Measurements from ENCODE around the gene UBL7.
"Not testable (repeated sequence)": the region's sequence is repeated elsewhere in the genome, so short reads cannot be mapped to it uniquely, and the experiment has no call there.

Gene UBL7

DNA sequence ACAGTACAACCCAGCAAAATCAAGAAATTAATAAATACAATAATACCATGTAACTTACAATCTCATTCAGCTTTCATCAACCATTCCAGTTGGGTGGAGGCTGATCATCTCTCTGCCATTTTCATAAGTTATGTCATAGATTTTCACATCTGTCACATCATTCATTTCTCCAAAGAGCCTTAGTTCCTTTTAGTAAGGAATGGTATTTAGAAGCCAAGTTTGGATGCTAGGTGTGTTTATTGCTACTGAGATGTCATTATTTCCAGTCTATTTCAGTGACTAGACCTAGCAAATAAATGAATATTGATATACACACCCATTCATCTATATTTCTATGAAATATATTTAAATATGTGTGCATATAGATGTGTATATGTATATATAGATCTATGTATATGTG is 2.7 kb upstream of the UBL7 start:
- no peak for FAIRE-seq

DNA sequence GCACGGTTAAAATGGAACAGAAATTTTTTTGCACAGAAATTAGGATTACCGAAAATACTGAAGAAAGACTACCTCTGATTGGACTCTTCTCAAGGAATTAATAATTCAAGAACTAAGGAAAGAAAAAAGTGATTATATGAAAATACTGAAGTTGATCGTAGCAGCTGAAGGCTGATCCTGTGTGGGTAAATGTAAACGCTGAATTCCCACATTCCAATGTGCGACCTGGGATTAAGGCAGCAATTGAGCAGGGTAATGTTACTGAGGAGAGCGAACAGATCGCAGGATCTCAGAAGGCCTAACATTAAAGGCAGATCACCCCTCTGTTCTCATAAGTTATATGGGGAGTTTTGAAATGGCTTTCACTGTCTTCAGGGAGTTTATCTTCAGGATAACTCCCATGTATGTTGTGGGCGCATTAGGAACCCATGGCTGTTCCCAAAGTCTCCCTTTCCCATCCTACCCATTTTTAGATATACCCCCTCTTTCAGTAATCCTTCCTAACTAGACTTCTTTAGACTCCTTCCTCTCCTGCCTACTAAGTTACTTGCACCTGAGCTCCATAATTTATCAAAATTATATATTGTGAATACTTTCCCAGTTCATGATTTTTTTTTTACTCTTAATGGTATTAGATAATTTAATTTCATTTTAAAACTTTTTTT is 1.0 kb upstream of the UBL7 start:
- no peak for FAIRE-seq

DNA sequence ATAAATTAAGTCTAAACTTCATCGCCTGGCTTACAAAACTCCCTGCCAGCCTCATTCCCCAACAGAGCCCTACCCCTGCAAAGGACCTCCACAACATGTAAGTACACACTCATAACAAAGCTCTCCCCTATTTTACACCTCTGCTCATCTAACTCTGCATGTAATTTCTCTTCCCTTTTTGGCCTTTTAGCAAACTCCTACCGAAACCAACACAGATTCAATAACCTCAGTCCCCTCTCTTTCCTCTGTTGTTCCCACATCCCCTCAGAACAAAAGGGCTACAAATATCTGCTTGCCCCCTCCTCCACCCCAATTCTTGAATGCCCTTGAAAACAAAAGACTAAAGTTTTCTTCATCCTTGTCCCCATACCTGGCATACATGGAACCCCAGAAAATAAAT is 662 bp downstream of the UBL7 start:
- FAIRE-seq: no peak

DNA sequence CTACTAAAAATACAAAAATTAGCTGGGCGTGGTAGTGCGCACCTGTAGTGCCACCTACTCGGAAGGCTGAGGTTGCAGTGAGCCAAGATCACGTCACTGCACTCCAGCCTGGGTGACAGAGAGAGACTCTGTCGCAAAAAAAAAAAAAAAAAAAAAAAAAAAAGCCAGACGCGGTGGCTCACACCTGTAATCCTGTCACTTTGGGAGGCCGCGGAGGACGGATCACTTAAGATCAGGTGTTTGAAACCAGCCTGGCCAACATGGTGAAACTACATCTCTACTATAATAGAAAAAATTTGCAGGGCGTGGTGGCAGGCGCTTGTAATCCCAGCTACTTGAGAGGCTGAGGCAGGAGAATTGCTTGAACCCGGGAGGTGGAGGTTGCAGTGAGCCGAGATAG is 1.2 kb downstream of the UBL7 start:
- not testable (repeated sequence) for FAIRE-seq

DNA sequence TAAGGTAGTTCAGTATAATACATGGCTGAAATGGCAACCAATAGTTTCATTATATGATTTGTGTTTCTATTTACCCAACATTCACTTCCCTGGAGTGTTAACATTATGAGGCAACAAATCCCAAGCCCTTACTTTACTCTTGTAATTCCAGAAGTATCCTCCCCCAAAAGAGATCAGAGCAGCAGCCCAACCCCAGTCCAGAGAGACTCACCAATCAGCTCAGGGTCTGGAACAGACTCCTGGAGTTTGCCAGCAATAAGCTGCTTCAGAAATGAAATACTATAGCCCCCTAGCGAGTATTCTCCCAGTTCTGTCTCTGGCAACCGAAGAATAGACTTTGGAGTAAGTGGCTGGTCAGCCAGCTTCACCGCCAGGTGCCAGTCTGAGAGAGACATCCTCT is 2.5 kb downstream of the UBL7 start:
- no peak for FAIRE-seq

DNA sequence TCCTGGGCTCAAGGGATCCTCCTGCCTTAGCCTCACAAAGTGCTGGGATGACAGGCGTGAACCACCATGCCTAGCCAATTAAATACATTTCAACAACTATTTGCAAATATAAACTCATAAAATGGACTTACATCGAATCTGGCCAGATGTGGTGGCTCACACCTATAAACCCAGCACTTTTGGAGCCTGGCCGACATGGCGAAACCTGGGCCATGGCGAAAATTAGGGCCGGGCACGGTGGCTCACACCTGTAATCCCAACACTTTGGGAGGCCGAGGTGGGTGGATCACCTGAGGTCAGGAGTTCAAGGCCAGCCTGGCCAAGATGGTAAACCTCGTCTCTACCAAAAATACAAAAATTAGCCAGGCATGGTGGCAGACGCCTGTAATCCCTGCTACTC is 3.9 kb downstream of the UBL7 start:
- FAIRE-seq: not testable (repeated sequence)

DNA sequence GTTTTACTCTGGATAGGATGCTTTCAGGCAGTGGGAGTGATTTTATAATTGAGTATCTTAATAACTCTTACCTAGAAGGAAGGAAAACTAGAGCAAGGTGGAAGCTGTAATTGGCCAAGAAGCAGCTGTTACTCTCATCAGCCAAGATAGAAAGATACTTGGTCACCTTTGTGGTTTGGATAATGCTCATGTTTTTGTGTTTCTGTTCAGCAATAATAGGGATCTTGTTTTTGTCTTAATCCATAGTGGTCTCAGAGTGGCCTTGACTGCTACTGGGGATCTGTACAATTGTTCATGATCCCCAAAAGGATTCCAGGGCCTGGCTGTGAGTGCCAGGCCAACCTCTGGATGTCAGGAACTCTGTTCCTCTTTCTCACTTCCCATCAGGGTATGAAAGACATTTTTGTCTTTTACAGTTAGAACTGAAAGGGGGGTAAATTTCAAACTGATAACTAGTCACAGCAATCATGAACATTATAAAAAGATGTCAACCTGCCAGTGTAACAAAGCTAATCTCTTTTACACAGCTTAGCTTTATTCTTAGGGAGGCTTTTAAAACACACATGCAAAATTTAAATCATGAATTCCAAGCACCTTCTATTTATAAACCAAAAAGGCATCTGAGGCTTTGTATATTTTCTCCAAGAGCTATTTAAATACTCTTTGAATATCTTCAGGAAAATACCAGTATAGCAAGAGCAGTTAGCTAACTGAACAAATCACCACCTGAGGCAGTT is 6.0 kb downstream of the UBL7 start:
- no peak for FAIRE-seq

DNA sequence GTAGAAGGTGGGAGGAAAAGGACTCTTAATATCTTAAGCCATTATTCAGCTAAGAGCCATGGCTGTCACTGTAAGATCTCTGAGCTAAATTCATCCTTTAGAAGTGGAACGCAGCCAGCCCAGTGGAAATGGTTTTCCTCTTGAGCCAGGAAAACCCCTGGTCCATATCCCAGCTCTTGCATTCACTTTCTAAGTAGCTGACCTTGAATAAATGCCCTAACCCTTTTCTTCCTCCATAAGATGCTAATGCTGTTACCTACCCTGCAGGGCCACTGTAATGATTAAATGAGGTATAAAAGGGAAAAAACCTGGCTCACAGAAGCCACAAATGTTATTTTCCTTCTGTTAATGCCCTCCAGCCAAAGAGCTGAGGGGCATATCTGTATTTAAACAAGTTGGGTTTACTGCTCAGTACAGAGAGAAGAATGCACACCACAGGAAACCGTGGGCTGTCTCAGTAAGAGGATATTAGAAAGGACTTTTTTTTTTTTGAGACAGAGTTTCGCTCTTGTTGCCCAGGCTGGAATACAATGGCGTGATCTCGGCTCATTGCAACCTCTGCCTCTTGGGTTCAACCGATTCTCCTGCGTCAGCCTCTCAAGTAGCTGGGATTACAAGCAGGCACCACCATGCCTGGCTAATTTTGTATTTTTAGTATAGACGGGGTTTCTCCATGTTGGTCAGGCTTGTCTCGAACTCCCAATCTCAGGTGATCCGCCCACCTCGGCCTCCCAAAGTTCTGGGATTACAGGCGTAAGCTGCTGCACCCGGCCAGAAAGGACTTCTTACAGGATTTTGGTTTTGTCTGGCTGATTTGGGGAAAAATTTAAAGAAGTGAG is 6.8 kb downstream of the UBL7 start:
- FAIRE-seq: no peak

DNA sequence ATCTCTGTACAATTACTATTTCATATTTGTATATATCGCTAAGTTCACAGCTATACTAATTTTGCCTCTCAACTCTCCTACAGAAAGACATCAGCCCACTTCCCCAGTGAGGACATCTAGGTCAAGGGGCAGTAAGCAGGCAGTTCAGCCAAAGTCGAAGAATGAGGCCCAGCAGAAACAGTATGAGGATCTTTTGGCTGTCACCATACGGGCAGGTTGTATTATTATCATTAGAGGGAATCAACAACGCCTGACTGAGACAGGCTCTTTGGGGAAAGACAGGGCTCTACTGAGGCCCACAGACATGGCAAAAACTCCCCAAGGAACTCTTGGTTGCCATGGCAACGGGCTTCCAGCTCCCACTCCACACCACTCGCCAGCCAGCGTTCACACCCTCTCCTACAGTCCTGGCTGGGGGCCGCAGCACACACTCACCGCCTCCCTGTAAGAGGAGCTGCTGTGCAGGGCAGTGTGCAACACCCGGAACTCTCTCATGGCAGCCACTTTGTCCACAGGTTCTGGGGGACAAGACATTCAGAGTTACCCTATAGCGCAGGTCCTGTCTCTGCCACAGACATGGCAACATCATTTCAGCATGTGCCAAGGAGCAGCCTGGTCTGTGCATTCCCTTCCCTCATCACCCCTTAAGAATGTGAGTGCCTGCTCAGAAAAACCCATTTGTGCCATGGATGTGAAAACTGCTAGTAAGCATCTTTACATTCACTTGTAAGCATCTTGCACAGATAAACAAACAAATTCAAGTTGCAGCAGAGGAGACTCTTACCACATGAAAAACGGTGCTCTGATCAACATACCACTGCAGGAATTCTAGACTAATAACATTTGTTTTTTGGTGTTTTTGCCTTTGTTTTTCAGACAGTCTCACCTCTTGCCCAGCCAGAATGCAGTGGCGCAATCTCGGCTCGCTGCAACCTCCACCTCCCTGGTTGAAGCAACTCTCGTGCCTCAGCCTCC is 8.8 kb downstream of the UBL7 start:
- no peak for FAIRE-seq

DNA sequence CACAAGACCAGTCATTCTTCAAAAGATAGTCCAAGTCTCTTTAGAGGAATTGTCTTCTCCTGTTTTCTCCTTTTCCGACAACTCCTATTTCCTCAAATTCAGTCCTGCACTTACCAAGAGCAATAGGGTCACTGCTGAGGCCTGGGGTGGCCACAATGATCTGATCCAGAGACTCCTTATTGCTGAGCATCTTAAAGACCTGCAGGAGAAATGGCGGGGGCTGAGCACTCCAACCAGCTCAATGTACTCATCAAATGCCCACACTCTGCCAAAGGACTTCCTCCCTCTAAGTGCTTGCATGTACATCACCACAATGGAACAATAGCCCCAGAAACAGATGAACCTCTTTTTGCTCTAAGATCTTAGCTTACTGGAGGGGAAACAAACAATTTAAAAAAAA is 9.6 kb downstream of the UBL7 start:
- no peak for FAIRE-seq

DNA sequence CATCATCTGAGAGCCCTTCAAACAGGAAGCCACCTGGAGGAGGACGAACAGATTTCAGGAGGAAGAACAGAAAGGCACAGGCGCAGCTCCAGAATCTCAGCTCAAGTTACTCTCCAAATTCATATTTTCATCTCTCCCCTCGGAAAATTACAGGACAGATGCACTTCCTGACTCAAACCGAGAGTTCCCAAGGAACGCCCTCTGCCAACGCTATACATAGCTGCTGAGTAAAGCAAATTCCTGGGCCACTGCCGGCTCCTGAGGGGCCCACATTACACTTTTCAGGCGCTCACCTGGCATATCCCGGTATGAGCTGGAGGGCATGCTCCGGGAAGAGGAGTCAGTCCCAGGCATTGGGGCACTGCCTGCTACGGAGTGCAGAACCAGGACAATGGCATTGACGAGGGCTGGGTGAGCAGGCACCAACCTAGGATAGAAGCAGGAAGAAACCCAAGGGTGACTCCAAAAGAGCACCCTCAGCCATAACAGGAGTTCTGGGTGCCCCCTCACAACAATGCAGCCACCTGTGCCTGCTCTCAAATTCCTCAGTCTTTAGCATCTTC is 11.2 kb downstream of the UBL7 start:
- FAIRE-seq: no peak

DNA sequence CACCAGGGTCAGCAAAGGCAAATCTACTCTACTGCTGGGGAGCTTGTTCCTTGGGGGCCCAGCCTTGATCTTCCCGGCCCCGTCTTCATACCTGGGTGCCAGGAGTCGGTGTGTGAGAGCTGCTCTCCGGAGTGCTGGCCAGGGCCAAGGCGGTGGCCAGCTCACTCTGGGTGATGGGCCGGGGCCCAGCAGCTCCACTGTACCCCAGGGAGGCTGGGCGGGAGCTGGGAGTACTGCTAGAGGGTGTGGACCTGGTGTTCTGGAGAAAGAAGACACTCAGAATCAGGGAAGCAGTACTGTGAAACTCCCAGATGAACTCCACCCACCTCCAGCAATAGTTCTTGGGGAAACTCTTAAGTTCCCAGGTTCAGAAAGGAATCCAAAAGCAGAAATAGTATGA is 11.9 kb downstream of the UBL7 start:
- no peak for FAIRE-seq

DNA sequence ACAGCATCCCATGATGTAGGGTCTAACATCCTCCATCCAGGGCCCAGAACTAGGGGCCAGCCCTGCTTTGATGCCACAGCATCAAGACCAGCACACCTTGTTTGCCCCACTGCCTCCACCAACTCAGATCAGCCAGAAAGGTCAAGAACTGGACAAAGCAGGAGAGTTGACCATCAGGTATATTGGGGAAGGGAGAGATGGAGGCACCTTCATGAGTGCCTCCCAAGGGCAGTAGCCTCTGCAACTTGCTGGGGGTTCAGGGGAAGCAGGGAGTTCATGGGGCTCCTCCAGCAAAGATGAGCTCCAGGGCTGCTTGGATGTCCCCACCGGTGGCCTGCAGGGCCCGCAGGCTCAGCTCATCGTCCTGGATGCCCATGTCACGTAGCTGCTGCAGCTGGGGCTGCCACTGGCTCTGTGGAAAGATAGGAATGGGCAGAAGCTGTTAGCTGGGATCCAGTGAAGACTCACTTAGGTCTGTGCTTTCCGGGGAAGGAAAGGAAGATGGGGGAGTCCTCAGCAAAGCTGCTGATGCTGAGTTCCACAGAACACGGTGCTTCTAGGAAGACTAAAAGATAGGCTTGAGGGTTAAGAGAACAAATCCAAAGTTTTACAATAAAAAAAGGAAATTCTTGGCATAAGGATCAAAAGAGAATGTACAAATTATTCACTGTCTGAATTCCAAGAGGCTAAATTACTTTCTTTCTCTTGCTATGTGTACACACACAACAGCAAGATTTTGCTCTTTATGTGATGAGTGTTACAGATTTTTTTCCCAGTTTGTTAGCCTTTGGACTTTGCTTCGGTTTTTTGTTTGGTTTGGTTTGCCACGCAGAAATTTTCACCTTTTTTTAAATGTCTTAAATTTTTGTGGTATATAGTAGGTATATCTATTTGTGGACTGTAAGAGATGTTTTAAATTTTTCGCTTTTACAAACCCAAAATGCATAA is 14.9 kb downstream of the UBL7 start:
- no peak for FAIRE-seq

DNA sequence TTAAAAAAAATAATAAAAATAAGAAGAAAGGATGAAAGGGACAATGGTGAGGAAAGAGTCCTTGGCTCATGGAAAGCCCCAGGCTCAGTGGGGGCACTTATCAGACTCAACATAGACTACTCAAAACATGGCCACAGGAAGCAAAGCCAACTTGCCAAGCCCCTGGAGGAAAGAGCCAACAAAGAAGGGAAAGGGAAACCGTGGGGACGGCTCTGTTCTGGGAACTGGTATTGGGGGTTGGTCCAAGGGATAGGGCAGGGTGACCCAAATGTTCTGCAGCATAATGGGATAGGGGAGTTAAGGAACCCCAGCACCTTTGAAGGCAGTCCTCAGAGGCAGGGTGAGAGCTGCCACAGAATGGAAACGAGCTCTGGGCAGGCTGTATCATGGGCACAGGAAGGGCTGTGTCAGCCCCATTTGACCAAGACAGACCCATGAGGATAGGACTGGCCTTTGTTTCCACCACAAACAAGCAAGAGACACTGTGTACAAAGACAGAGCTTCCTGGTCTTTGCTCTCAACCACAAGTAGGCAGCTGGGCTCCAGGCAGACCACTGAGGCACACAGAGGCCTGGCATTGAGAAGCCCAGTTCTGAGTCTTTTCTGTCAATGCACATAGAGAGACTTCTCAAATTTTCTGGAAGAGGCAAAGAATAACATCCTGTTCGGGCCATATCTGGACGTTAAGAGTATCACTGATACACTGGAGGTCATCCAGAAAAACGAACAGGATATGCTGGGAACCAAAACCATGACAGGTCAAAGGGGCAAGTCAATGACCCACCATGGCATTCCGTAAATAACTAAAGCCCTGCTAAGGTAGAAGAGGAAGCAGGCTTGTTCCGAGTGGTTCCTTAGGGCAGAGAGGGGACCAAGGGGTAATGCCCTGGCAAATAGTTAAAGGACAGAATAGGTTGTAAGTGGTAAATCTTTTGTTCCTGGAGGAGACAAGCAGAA is 16.6 kb downstream of the UBL7 start:
- no peak for FAIRE-seq

DNA sequence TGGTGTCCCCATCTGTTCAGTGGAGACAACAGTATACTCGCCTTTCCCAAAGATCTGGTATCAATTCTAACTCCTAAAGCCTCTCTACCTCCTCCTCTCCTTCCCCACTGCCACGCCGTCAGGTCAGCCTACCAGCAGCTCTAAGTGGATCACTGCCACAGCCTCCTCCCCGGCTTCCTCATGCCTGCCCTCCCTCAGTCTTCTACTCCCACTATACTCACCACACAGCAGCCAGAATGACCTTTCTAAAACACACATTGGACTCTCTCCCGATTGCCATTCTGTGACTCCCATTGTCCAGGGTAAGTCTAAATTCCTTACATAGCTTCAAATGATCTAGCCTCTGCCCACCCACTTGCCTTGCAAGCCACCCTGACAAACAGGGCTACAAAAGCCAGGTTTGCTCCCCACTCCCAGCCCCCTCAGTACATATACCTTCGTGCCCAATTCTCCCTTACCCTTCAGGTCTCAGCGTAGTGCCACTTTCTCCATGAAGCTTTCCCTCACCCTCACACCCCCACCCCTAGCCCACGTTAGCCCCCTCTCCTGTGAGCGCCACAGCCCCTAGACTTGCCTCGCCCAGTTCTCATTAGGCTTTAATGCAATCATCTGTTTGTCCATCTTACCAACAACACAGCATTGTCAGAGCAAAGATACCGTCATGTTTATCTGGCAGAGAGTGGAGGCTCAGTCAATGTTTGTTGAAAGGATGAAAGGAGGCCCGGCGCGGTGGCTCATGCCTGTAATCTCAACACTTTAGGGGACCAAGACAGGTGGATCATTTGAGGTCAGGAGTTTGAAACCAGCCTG is 17.7 kb downstream of the UBL7 start:
- FAIRE-seq: no peak

DNA sequence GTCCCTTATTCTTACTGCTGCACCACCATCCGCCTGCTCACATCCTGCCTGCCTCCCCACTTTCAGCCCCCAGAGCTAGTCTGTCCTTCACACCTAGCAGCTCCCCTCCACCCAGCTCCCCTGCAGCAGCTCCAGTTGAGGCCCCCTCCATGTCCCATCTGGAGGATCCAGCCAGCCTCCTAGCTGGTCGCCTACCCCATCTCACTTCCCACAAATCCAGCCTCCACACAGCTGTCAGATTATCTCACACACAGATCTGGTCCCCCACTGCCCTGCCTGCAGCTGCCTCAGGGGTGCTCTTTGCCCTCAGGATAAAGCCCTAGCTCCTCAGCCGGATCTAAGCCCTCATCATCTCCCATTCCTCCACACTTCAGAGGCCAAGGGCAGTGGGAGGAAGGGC is 18.4 kb downstream of the UBL7 start:
- FAIRE-seq: no peak

DNA sequence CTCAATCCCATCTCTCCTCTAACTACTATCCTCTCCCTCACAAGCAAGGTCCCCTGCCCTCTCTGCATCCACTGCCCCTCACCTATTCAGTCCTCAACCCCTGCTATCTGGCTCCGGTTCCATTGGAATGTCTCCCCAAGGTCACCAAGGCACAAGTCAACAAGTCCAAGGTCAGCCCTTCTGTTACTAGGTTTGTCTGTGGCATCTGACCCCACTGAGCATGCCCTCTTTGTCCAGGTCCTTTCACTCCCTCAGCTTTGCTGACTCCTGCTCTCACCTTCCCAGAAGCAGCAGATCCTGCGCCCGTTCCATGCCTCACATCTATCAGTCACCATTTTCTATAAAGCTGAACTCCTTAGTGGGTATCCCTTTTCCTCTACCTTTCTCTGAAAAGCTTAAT is 18.9 kb downstream of the UBL7 start:
- no peak for FAIRE-seq

DNA sequence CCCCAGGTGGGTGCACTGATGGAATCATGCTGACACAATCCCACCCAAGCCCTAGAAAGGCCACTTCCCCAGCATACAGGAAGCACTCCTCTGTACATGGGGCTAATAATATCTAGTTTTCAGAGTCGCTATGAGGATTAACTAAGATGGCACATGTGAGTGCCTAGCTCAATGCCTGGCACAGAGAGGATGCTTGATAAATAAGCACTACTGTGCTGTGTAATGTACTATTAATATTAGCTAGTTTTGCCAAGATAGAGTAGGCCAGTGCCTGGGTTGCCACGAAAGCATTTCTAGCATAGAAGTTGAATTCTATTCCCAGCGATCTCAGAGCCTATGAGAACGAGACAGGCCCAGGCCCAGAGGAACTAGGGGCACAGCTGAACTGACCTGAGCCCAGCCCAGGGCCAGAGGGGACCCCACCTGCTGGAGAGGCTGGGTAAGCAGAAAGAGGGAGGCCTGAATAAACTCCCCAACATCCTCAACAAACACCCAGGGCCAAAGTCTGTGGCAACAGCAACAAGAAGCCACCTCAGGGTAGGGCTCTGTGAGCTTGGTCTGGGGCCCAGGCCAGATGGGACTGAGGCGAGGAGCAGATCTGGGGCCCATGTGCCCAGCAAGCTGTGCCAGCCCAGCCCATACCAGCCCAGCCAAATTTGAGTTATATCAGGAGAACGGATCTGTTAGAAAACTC is 19.6 kb downstream of the UBL7 start:
- FAIRE-seq: no peak

Measured in TTC549 (cell line).